ENCODE measurements around the gene PEX3.

Gene PEX3

DNA sequence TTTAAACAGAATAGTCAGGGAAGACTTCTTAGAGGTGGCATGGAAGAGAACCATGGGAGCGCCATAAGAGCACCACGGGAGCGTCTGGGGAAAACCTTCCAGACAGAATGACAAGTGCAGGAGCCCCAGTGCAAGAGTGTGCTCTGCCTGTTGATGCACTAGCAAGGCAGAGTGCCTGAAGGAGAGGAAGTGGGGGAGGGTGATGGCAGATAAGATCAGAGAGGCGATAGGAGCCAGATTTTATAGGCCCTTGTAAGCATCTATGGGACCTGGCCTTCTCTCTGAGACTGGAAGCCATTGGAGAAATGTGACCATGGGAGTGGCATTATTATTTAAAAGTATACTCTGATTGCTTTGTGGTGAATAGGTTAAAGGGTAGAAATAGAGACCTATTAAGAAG is 47.8 kb downstream of the PEX3 start:
- H3K27ac ChIP-seq: no peak overlapping the region
- TF ChIP-seq, protein P1, sequence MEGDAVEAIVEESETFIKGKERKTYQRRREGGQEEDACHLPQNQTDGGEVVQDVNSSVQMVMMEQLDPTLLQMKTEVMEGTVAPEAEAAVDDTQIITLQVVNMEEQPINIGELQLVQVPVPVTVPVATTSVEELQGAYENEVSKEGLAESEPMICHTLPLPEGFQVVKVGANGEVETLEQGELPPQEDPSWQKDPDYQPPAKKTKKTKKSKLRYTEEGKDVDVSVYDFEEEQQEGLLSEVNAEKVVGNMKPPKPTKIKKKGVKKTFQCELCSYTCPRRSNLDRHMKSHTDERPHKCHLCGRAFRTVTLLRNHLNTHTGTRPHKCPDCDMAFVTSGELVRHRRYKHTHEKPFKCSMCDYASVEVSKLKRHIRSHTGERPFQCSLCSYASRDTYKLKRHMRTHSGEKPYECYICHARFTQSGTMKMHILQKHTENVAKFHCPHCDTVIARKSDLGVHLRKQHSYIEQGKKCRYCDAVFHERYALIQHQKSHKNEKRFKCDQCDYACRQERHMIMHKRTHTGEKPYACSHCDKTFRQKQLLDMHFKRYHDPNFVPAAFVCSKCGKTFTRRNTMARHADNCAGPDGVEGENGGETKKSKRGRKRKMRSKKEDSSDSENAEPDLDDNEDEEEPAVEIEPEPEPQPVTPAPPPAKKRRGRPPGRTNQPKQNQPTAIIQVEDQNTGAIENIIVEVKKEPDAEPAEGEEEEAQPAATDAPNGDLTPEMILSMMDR (conservative IDR thresholded peaks at IDR 0.05): no peak

DNA sequence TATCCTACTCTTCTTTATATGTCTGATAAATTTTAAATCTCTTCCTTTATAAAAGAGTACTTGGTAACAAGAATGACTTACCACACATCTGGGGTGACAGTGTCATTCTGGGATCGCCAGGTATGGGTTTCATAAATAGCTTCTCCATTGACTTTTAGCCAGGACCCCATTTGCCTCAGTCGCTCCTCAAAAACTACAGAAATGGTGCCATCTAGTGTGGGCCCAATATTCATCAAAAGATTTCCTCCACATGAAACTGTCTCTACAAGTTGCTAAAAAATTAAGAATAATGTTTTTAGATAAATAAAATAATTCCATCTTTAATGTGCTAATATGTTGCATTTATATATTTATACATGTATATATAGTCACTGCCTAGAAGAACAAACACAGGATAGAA is 51.2 kb downstream of the PEX3 start:
- TF ChIP-seq, protein P1 (conservative IDR thresholded peaks at IDR 0.05): no peak
- H3K27ac ChIP-seq: no peak overlapping the region

DNA sequence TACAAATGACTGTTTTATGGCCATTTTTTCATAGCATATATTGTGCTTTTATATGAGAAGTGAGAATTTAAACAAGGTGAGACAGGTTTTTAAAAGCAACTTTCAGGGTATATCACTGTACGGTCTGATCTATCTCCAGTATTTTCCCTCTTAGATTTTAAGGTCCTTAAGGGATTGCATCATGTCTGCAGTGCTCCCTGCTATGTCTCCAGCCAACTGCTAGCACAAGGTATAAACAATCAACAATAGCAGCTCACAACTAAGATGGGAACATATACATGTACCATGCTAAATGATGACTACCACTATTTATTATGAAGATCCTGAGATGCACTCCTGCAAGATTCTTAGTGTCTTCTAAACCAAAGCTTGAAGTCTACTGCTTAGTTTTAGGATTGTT is 53.8 kb downstream of the PEX3 start:
- TF ChIP-seq, protein P1 (conservative IDR thresholded peaks at IDR 0.05): no peak
- no peak overlapping the region for H3K27ac ChIP-seq

DNA sequence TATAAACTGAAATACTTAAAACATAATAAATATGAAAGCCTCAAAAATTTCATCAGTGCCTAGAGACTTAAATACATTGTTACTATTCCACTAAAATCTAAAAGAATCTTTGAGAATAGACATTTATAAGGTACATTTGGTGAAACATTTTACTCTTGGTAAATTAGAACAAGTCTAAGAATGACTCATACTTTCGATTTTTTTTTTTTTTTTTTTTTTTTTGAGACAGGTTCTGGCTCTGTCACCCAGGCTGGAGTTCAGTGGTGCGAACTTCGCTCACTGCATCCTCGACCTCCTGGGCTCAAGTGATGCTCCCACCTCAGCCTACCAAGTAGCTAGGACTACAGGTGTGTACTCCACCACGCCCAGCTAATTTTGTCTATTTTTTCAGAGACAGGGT is 54.5 kb downstream of the PEX3 start:
- TF ChIP-seq, protein P1 (conservative IDR thresholded peaks at IDR 0.05): no peak
- H3K27ac ChIP-seq: no peak overlapping the region

DNA sequence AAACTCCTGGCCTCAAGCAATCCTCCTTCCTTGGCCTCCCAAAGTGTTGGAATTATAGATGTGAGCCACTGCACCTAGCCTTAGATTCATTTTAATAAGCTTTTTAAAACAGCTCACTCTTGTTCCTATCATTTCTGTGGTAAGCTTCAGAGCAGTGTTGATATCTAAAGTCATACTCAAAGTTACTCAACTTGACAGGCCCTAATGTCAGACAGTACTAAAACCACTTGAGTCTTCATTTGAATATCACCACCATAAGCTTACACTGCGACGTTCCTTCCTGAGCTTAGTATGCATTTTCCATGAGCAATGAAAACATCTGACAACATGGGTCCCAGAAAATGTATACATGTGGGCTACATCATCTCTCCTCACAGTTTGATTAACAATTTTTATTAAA is 54.9 kb downstream of the PEX3 start:
- TF ChIP-seq, protein P1 (conservative IDR thresholded peaks at IDR 0.05): no peak
- H3K27ac ChIP-seq: no peak overlapping the region

DNA sequence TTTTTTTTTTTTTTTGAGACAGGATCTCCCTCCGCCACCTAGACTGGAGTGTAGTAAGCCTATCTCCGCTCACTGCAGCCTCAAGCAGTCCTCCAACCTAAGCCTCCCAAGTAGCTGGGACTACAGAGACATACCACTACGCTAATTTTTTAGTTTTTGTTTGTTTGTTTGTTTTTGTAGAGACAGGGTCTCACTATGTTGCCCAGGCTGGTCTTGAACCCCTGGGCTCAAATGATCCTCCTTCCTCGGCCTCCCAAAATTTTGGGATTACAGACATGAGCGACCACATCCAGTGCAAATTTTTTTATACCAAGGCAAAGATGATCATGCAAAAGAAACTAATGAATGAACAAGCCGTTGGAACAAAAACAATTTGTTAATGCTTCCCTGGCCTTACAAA is 55.6 kb downstream of the PEX3 start:
- no peak overlapping the region for H3K27ac ChIP-seq
- TF ChIP-seq, protein P1 (conservative IDR thresholded peaks at IDR 0.05): no peak

DNA sequence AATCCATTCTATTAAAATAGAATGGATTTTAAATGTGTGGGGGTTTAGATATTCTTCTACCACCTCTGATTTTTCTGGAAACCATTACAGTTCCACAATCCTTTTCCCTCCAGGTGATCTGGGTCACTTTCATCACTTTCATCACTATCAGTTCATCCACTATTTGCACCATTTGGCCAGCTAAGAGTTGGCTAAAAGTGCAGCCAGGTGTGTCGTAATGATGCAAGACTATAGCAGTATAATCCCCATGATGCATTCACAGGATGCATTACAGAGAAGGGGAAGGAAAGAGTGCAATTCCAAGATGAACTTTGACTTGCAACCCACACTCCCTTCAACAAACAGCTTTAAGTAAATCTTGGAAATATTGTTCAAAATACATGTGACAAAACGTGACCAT is 56.0 kb downstream of the PEX3 start:
- H3K27ac ChIP-seq: no peak overlapping the region
- TF ChIP-seq, protein P1 (conservative IDR thresholded peaks at IDR 0.05): no peak
